Activated T-cell treated with anti-CD3 and anti-CD28 coated beads, Interleukin-2, amount 50 U/mL, for 4 hours (primary cell): Measurements from ENCODE around the gene ZNF229. TPM values are rescaled to one million over a fixed set of nuclear protein-coding genes. Genes with fewer than 3 reads are reported as not detected.
"Not testable (repeated sequence)": the region's sequence is repeated elsewhere in the genome, so short reads cannot be mapped to it uniquely, and the experiment has no call there.

ENCODE experiments used
- ATAC-seq, 2 donors: fragments of 200-7000 bp; cut with Tn5 transposase; one replicate each; pipeline ENCODE4 v1.10.0; 2021
- DNase-seq: peaks from one replicate; pipeline ENCODE4 v3.0.0-alpha.2; 2020
- H3K27me3 Mint-ChIP-seq: one replicate; pipeline ENCODE4 v1.8.0; 2021; ENCODE audit warnings: low read depth, mixed read lengths
- H3K36me3 Mint-ChIP-seq: one replicate; pipeline ENCODE4 v1.8.0; 2022; ENCODE audit warnings: mixed read lengths; ENCODE audit not compliant: insufficient read depth
- H3K4me1 Mint-ChIP-seq: one replicate; pipeline ENCODE4 v1.8.0; 2021; ENCODE audit warnings: low read depth, mixed read lengths
- H3K4me3 Mint-ChIP-seq: one replicate; pipeline ENCODE4 v1.8.0; 2021; ENCODE audit warnings: mild to moderate bottlenecking, moderate library complexity, mixed read lengths
- H3K9me3 Mint-ChIP-seq: one replicate; pipeline ENCODE4 v1.8.0; 2021; ENCODE audit warnings: mixed read lengths
- total RNA-seq, 3 donors: library from RNA; stranded (reverse); gene quantifications; one replicate each; pipeline ENCODE4 v1.2.1, GENCODE V29; 2021

ZNF229 gene
- under 1 TPM; 0.76 to 0.99 (median 0.95) TPM for total RNA-seq

DNA sequence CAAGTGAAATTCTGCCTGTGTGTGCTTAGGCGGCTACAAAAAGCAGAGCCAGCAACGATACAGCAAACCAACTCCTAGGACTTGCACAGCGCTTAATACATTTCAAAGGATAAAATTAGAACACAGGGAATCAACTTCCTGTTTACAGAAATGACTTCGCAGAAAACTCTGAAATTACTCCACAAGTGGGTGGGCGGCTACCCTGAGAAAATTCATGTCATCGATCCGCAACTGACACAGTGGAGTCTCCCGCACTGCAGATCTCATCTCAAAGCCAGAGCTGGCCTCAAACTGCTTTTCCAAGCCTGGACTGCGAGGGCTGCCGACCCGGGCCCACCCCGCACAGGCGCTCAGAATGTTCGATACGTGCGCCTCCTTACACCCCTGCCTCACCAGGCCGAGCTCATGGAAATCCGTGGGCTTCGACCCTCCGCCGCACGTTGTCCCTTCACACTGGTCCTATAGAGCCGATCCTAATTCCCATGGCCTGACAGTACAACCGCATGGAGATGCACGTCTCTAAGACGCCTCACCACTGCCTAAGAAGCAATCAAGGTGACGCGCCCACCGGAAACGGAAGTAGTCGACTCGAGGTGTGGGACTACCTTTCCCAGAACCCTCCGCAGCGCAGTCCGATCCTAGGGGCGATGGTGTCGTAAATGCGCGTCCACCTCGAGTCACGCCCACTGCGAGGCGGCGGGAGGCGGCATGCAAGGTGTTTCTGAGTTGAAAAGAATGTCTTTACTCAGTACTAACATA lies at the start of gene ZNF229:
ZNF229 (minus strand) TSS at position 557 of the 759 bp plus-strand sequence. CDS start 5,625 bp downstream, outside the sequence.
- peak; percentile 46 for DNase-seq
- H3K4me1 Mint-ChIP-seq: peaks cover 8% of the 10 kb centered on the region
- H3K27me3 Mint-ChIP-seq: peaks cover 10% of the 10 kb centered on the region
- ATAC-seq: peak; percentile 96 to 97
- peak within 1 kb of the TSS; percentile 83 for H3K4me3 Mint-ChIP-seq
- peaks cover 43% of the 10 kb centered on the region for H3K36me3 Mint-ChIP-seq
- H3K9me3 Mint-ChIP-seq: peaks cover 81% of the 10 kb centered on the region

GRCh38 chr19:44496711-44497110 lies 48.4 kb upstream of the ZNF229 start:
- Mint-ChIP-seq H3K36me3 (peaks cover 80% of the 10 kb centered on the region), H3K27me3 (no peaks in the 10 kb centered on the region), H3K9me3 (peaks cover 63% of the 10 kb centered on the region), H3K4me3 (no peak overlapping the region), H3K4me1 (peaks cover 29% of the 10 kb centered on the region)
- DNase-seq (no peak), ATAC-seq (no peak)

DNA sequence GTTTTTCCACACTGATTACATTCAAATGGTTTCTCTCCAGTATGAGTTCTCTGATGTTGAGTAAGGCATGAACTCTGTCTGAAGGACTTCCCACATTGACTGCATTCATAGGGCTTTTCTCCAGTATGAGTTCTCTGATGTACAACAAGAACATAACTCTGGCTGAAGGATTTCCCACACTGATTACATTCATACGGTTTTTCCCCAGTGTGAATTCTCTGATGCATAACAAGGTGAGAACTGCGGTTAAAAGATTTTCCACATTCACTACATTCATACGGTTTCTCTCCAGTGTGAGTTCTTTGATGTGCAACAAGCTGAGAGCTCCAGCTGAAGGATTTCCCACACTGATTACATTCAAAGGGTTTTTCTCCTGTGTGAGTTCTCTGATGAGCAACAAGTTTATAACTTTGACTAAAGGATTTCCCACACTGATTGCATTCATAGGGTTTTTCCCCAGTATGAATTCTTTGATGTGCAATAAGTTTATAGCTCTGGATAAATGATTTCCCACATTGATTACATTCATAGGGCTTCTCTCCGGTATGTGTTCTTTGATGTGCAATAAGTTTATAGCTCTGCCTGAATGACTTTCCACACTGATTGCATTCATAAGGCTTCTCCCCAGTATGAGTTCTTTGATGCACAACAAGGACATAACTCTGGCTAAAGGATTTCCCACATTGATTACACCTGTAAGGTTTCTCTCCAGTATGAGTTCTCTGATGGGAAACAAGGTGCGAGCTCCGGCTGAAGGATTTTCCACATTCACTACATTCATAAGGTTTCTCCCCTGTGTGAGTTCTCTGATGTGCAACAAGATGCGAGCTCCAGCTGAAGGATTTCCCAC lies 28.5 kb upstream of the ZNF229 start:
- Mint-ChIP-seq H3K4me1 (no peaks in the 10 kb centered on the region), H3K27me3 (no peaks in the 10 kb centered on the region), H3K4me3 (no peak overlapping the region), H3K9me3 (peaks cover 69% of the 10 kb centered on the region), H3K36me3 (peaks cover 62% of the 10 kb centered on the region)
- DNase-seq (no peak), ATAC-seq (no peak)

- H3K9me3 Mint-ChIP-seq: peaks cover 76% of the 10 kb centered on the region
- not testable (repeated sequence) for H3K27me3 Mint-ChIP-seq, ATAC-seq, DNase-seq, H3K4me3 Mint-ChIP-seq, H3K4me1 Mint-ChIP-seq
- peaks cover 25% of the 10 kb centered on the region for H3K36me3 Mint-ChIP-seq
Observed at GRCh38 chr19:44468730-44469129, 20.5 kb upstream of the ZNF229 start.

- not testable (repeated sequence) for DNase-seq, H3K4me3 Mint-ChIP-seq, H3K36me3 Mint-ChIP-seq, H3K4me1 Mint-ChIP-seq, H3K27me3 Mint-ChIP-seq, ATAC-seq
- peaks cover 61% of the 10 kb centered on the region for H3K9me3 Mint-ChIP-seq
Observed at GRCh38 chr19:44462600-44463286, 14.5 kb upstream of the ZNF229 start.

- H3K4me3 Mint-ChIP-seq, DNase-seq, H3K4me1 Mint-ChIP-seq, H3K27me3 Mint-ChIP-seq, ATAC-seq: not testable (repeated sequence)
- Mint-ChIP-seq H3K9me3 (peaks cover 45% of the 10 kb centered on the region), H3K36me3 (peaks cover 15% of the 10 kb centered on the region)
Observed at GRCh38 chr19:44456016-44456415, 7.7 kb upstream of the ZNF229 start.

DNA sequence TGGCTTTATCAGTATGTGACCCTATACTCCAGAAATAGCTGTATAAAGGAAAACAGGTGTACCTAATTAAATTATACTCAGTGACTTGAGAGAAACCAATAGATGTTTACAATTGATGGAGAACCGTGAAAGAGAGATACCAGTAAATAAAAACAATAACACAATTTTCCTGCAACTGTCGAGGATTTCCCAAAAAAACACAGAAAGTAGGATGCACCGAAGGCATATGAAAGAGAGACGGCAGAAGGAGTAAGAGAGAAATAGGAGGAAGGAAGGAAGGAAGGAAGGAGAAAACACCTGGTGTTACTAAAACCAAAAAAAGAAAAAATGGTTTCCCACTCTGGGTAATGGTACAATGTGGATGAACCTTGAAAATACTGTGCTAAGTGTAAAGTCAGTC lies 6.8 kb upstream of the ZNF229 start:
- no peak for DNase-seq
- no peak for ATAC-seq
- no peak overlapping the region for H3K4me3 Mint-ChIP-seq
- peaks cover 4% of the 10 kb centered on the region for H3K27me3 Mint-ChIP-seq
- H3K36me3 Mint-ChIP-seq: peaks cover 17% of the 10 kb centered on the region
- H3K9me3 Mint-ChIP-seq: peaks cover 48% of the 10 kb centered on the region
- no peaks in the 10 kb centered on the region for H3K4me1 Mint-ChIP-seq

- Mint-ChIP-seq H3K27me3 (peaks cover 4% of the 10 kb centered on the region), H3K4me3 (no peak overlapping the region), H3K36me3 (peaks cover 18% of the 10 kb centered on the region), H3K9me3 (peaks cover 59% of the 10 kb centered on the region), H3K4me1 (peaks cover 8% of the 10 kb centered on the region)
- ATAC-seq (no peak), DNase-seq (no peak)
Observed at GRCh38 chr19:44452367-44452766, 4.1 kb upstream of the ZNF229 start.

DNA sequence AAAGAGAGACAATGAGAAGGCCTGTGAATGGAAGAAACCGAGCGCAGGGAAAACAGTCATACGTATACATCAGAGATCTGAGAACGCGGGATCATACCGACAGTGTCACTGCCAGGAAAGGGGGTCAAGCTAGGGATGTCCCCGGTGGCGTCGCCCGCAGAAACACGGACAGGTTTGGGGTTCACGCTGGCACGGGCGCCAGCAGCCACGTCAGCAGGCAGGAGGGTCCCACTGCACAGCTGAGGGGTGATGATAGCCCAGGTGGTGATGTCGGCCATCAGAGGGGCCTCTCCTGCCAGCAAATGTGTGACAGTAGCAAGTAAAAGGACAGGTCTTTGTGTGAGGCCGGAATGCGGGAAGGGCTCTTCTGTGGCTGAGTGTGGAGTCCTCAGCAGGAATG lies 3.4 kb upstream of the ZNF229 start:
- peaks cover 5% of the 10 kb centered on the region for H3K27me3 Mint-ChIP-seq
- no peak for DNase-seq
- no peak overlapping the region for H3K4me3 Mint-ChIP-seq
- ATAC-seq: no peak
- H3K9me3 Mint-ChIP-seq: peaks cover 64% of the 10 kb centered on the region
- peaks cover 19% of the 10 kb centered on the region for H3K36me3 Mint-ChIP-seq
- peaks cover 8% of the 10 kb centered on the region for H3K4me1 Mint-ChIP-seq

DNA sequence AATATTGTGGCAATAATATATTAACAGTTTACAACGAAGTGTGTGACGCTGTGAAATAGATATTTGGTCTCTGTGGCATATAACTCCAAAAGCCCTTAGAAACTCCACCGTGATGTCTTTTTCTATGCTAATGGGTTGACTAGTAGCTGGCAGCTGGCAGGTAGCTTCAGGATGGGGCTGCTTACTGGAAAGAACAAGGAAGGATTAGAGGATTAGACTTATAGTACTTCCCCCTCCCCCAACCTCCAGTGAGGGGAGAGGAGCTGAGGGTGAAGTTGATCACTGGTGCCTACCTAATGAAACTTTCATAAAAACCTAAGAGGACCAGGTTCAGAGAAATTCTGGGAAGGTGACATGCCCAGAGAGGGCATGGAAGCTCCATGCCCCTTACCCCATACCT lies 9.8 kb downstream of the ZNF229 start:
- H3K4me3 Mint-ChIP-seq: no peak overlapping the region
- H3K36me3 Mint-ChIP-seq: peaks cover 16% of the 10 kb centered on the region
- H3K27me3 Mint-ChIP-seq: no peaks in the 10 kb centered on the region
- peaks cover 59% of the 10 kb centered on the region for H3K9me3 Mint-ChIP-seq
- ATAC-seq (no peak), DNase-seq (no peak)
- no peaks in the 10 kb centered on the region for H3K4me1 Mint-ChIP-seq

GRCh38 chr19:44435441-44435840 lies 12.8 kb downstream of the ZNF229 start:
- ATAC-seq: no peak
- DNase-seq: no peak
- Mint-ChIP-seq H3K4me1 (no peaks in the 10 kb centered on the region), H3K27me3 (no peaks in the 10 kb centered on the region), H3K9me3 (peaks cover 64% of the 10 kb centered on the region), H3K36me3 (peaks cover 19% of the 10 kb centered on the region), H3K4me3 (no peak overlapping the region)

DNA sequence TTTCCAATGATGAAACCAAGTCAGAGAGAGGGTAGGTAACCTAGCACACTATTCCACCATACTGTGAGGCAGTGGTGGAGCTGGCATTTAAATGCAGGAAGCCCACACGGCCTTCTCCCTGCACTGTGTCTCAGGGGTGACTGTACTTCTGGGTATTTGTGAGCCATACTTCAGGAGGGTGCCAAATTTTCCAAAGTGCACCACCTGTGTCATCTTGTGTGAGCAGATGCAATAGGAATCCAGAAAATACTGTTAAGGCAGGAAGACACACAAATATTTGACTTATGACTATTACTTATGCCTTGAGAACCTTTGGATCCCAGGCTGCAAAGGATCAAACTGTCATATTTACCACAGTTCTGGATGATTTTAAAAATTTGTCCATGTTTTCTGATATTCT lies 17.3 kb downstream of the ZNF229 start:
- DNase-seq (no peak), ATAC-seq (no peak)
- Mint-ChIP-seq H3K9me3 (peaks cover 74% of the 10 kb centered on the region), H3K4me3 (no peak overlapping the region), H3K36me3 (peaks cover 23% of the 10 kb centered on the region), H3K4me1 (no peaks in the 10 kb centered on the region), H3K27me3 (no peaks in the 10 kb centered on the region)

DNA sequence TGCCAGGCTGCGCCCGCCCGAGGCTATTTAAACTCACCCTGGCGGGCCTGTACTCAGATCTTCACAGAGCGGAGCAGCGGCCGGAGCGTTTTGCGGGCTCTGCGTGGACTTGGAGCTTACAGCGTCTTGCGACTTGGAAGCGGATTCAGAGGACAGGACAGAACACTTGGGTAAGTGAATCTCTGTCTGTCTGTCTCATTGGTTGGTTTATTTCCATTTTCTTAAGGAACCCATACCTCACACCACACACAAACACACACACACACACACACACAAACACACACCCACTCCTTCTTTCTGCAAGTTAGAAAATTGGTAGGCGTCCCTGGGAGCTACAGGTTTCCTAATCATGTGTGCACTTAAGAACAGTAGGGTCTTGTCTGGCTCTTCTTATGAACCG lies 32.7 kb downstream of the ZNF229 start:
- H3K4me3 Mint-ChIP-seq, H3K4me1 Mint-ChIP-seq, DNase-seq, H3K27me3 Mint-ChIP-seq, H3K36me3 Mint-ChIP-seq, ATAC-seq: not testable (repeated sequence)
- H3K9me3 Mint-ChIP-seq: peaks cover 41% of the 10 kb centered on the region
